A204.1 (cell line): ENCODE results near the gene DKKL1.

Experiments used
- FAIRE-seq: peaks from 2 replicates; lab custom pipeline; 2012; peaks lifted over from hg19 to GRCh38; lab: Jason Lieb, UNC

Gene DKKL1

GRCh38 chr19:49422407-49423070, 58.9 kb downstream of the DKKL1 start:
- no peak for FAIRE-seq

- no peak for FAIRE-seq
Measured at GRCh38 chr19:49423071-49423984, 59.7 kb downstream of the DKKL1 start, which contains the start of gene PTH2. Gene PTH2, minus strand, starts transcription at chr19:49423441. Its CDS starts 102 bp downstream, at chr19:49423339.

- FAIRE-seq = no peak
Measured at GRCh38 chr19:49423985-49424303, 60.3 kb downstream of the DKKL1 start.
